Activated naive CD4-positive, alpha-beta T cell treated with anti-CD3 and anti-CD28 coated beads, Interleukin-2, amount 50 U/mL, for 24 hours (primary cell): ENCODE measurements around the gene ATP9A.

Experiments used
- H3K27ac Mint-ChIP-seq: one replicate; pipeline ENCODE4 v1.8.0; 2021; ENCODE audit warnings: mild to moderate bottlenecking, mixed read lengths
- H3K27me3 Mint-ChIP-seq: one replicate; pipeline ENCODE4 v1.8.0; 2021; ENCODE audit warnings: mixed read lengths
- H3K36me3 Mint-ChIP-seq: one replicate; pipeline ENCODE4 v1.8.0; 2021; ENCODE audit warnings: mixed read lengths
- H3K4me1 Mint-ChIP-seq: one replicate; pipeline ENCODE4 v1.8.0; 2021; ENCODE audit warnings: mixed read lengths
- H3K4me3 Mint-ChIP-seq: one replicate; pipeline ENCODE4 v1.8.0; 2021; ENCODE audit warnings: mild to moderate bottlenecking, mixed read lengths
- H3K9me3 Mint-ChIP-seq: one replicate; pipeline ENCODE4 v1.8.0; 2021; ENCODE audit warnings: mixed read lengths

The ATP9A gene

GRCh38 chr20:51631011-51631950 lies 136.9 kb downstream of the ATP9A start:
- H3K27ac Mint-ChIP-seq = no peak overlapping the region

DNA sequence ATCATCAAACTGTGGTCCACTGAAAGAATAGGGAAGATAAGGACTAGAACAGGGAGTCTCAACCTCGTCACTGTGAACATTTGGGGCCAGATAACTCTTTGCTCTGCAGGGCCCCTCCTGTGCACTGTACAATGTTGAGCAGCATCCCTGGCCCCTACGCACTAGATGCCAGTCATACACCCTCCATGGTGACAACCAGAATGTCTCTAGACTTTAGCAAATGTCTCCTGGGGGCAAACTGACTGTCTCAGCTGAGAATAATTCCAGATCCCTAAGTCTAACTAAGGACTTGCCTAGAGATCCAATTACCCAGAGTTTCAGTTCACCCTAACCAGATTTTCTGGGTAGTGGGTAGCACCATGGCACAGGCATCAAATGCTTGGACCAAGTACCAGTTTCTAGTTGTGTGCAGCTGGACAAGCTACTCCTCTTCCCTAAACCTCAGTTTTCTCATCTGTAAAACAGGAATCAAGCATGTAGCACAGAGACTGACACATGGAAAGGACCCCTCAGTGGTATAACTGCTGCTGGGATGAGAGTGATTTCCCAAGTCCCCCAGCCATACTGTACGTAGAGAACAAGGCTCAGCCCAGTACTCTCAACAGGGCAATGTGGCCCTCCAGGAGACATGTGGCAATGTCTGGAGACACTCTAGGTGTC lies 138.7 kb downstream of the ATP9A start:
- H3K4me3 Mint-ChIP-seq = no peak overlapping the region
- no peaks in the 10 kb centered on the region for H3K36me3 Mint-ChIP-seq
- H3K4me1 Mint-ChIP-seq = peaks cover 10% of the 10 kb centered on the region
- no peaks in the 10 kb centered on the region for H3K9me3 Mint-ChIP-seq
- no peak overlapping the region for H3K27ac Mint-ChIP-seq
- peaks cover 9% of the 10 kb centered on the region for H3K27me3 Mint-ChIP-seq

More at GRCh38 chr20:51631011-51631950, 136.9 kb downstream of the ATP9A start:
- peaks cover 10% of the 10 kb centered on the region for H3K4me1 Mint-ChIP-seq
- no peaks in the 10 kb centered on the region for H3K9me3 Mint-ChIP-seq
- peaks cover 9% of the 10 kb centered on the region for H3K27me3 Mint-ChIP-seq
- no peaks in the 10 kb centered on the region for H3K36me3 Mint-ChIP-seq
- H3K4me3 Mint-ChIP-seq = no peak overlapping the region

DNA sequence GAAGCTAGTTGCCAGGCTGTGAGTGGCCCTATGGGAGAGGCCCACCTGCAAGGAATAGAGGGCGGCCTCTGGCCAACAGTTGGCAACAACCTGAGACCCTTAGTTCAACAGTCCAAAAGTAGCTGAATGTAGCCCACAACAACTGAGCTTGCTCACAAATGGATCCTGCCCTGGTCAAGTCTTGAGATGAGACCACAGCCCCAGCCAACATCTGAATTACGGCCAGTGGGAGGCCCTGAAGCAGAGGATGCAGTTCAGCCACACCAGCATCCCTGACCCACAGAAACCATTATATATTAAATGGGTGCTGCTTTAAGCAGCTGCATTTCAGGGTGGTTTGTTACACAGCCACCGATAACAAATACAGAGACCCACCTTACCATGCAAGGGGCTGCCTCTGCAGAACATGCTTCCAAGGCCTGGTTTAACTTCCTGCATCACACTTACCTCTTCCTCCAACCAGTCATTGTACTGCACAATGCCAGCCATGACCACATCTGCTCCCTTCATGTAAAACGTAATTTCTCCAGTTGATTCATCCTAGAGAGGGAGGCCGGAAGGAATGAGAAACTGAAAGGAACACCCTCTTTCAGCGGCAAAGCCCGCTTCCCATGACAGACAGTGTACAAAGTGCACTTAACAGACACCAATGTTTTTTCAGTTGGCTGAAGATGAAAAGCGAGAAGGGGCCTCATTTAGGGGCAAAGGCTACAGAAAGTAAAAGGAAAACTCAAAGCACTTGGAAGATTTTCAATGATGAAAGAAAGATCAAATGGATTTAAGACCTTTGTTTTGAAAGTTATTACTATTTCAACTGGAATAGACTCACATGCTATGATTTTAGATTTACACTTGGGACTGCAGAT lies 139.4 kb downstream of the ATP9A start:
- no peaks in the 10 kb centered on the region for H3K36me3 Mint-ChIP-seq
- no peak overlapping the region for H3K4me3 Mint-ChIP-seq
- H3K27ac Mint-ChIP-seq = no peak overlapping the region
- peaks cover 9% of the 10 kb centered on the region for H3K27me3 Mint-ChIP-seq
- no peaks in the 10 kb centered on the region for H3K9me3 Mint-ChIP-seq
- H3K4me1 Mint-ChIP-seq = peaks cover 10% of the 10 kb centered on the region

GRCh38 chr20:51627586-51627985 lies 140.6 kb downstream of the ATP9A start:
- no peaks in the 10 kb centered on the region for H3K9me3 Mint-ChIP-seq
- H3K36me3 Mint-ChIP-seq = no peaks in the 10 kb centered on the region
- H3K27ac Mint-ChIP-seq = no peak overlapping the region
- peaks cover 10% of the 10 kb centered on the region for H3K4me1 Mint-ChIP-seq
- no peak overlapping the region for H3K4me3 Mint-ChIP-seq
- peaks cover 9% of the 10 kb centered on the region for H3K27me3 Mint-ChIP-seq

DNA sequence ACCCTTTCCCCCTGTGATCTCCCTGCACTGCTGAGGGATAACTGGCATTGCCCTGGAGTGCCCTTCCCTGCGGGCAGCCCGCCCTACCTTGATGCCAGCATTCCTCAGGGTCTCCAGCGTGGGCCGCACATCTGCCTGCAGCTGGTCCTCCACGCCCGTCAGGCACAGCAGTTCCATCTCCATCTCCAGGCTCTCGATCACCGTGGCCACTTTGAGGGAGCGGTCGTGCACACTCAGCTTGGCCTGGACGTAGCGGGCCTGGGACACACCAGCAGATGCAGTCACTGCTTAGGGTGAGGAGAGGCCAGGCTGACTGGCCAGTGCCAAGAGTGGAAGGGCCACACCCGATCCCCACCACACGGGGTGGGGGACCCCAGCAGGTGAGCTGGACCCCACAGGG lies 143.1 kb downstream of the ATP9A start:
- no peak overlapping the region for H3K4me3 Mint-ChIP-seq
- H3K9me3 Mint-ChIP-seq = no peaks in the 10 kb centered on the region

GRCh38 chr20:51624157-51624731 lies 143.9 kb downstream of the ATP9A start:
- Mint-ChIP-seq H3K27me3 (no peaks in the 10 kb centered on the region), H3K4me1 (no peaks in the 10 kb centered on the region), H3K36me3 (no peaks in the 10 kb centered on the region), H3K27ac (no peak overlapping the region), H3K4me3 (no peak overlapping the region), H3K9me3 (no peaks in the 10 kb centered on the region)

More for the DNA sequence above, 143.1 kb downstream of the ATP9A start:
- no peaks in the 10 kb centered on the region for H3K4me1 Mint-ChIP-seq
- H3K36me3 Mint-ChIP-seq = no peaks in the 10 kb centered on the region
- no peak overlapping the region for H3K27ac Mint-ChIP-seq
- peaks cover 2% of the 10 kb centered on the region for H3K27me3 Mint-ChIP-seq

DNA sequence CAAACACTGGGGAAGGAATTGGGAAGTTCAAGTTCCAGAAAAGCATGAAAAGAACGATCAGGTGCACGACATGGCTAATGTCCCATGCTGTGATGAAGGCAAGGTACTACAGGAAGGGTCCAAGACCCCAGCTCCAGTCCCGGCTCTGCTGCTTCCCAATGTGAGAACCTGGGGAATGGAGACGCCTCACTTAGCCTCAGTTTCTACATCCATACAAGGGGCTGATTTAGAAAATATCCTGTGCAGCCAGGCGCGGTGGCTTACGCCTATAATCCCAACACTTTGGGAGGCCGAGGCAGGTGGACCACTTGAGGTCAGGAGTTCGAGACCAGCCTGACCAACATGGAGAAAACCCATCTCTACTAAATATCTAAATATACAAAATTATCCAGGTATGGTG lies 144.9 kb downstream of the ATP9A start:
- Mint-ChIP-seq H3K36me3 (no peaks in the 10 kb centered on the region), H3K27ac (no peak overlapping the region), H3K4me1 (no peaks in the 10 kb centered on the region), H3K9me3 (no peaks in the 10 kb centered on the region), H3K4me3 (no peak overlapping the region), H3K27me3 (no peaks in the 10 kb centered on the region)

GRCh38 chr20:51622004-51622874 lies 146.0 kb downstream of the ATP9A start:
- Mint-ChIP-seq H3K9me3 (no peaks in the 10 kb centered on the region), H3K27ac (no peak overlapping the region), H3K36me3 (no peaks in the 10 kb centered on the region), H3K27me3 (no peaks in the 10 kb centered on the region), H3K4me1 (no peaks in the 10 kb centered on the region), H3K4me3 (no peak overlapping the region)

DNA sequence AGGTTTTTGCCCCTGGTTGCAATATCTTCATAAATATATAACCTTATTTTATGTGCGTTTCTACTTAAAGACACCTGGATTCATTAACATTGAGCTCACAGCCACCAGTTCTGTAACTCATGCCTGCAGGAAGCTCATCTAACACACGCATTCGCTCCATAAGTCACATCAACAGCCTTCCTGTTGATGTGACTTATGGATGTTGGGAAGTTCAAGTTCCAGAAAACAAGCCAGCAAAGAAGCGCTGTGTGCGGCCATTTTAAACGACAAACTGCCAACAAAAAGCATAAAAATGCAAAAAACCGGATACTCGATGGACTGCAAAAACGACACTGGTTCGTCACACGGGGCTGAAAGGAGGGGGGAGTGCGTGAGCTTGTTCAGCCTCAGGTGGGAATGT lies 147.8 kb downstream of the ATP9A start:
- Mint-ChIP-seq H3K27me3 (no peaks in the 10 kb centered on the region), H3K36me3 (no peaks in the 10 kb centered on the region), H3K27ac (no peak overlapping the region), H3K4me1 (no peaks in the 10 kb centered on the region), H3K4me3 (no peak overlapping the region), H3K9me3 (no peaks in the 10 kb centered on the region)

GRCh38 chr20:51616060-51616459 lies 152.1 kb downstream of the ATP9A start:
- no peaks in the 10 kb centered on the region for H3K9me3 Mint-ChIP-seq
- no peak overlapping the region for H3K4me3 Mint-ChIP-seq
- no peaks in the 10 kb centered on the region for H3K27me3 Mint-ChIP-seq
- H3K36me3 Mint-ChIP-seq = no peaks in the 10 kb centered on the region
- no peaks in the 10 kb centered on the region for H3K4me1 Mint-ChIP-seq
- H3K27ac Mint-ChIP-seq = no peak overlapping the region

- H3K27me3 Mint-ChIP-seq = no peaks in the 10 kb centered on the region
- H3K4me1 Mint-ChIP-seq = no peaks in the 10 kb centered on the region
- H3K27ac Mint-ChIP-seq = no peak overlapping the region
- H3K4me3 Mint-ChIP-seq = no peak overlapping the region
- H3K9me3 Mint-ChIP-seq = no peaks in the 10 kb centered on the region
- H3K36me3 Mint-ChIP-seq = no peaks in the 10 kb centered on the region
Measured at GRCh38 chr20:51614687-51615086, 153.5 kb downstream of the ATP9A start.

- no peak overlapping the region for H3K4me3 Mint-ChIP-seq
- H3K36me3 Mint-ChIP-seq = no peaks in the 10 kb centered on the region
- no peak overlapping the region for H3K27ac Mint-ChIP-seq
- no peaks in the 10 kb centered on the region for H3K4me1 Mint-ChIP-seq
- H3K9me3 Mint-ChIP-seq = no peaks in the 10 kb centered on the region
- H3K27me3 Mint-ChIP-seq = no peaks in the 10 kb centered on the region
Measured at GRCh38 chr20:51613580-51613979, 154.6 kb downstream of the ATP9A start.

DNA sequence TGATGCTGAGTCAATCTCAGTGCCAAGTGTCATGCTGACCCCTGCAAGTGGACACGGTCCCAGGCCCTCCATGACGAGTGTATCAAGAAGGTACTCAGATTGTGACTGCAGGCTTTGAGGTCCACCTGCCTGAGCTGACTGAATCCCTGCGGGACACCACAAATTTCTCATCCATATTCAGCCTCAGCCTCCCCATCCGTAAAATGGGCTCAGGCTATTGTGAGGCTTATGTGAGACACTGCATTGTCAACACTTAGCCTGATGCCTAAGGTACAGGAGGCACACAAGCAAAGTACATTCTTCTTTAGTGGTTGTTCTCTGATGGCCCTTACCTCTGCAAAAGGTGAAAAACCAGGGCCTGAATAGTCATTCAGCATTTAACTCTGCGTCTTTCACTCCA lies 155.3 kb downstream of the ATP9A start:
- H3K27ac Mint-ChIP-seq = no peak overlapping the region
- H3K4me1 Mint-ChIP-seq = no peaks in the 10 kb centered on the region
- no peaks in the 10 kb centered on the region for H3K27me3 Mint-ChIP-seq
- no peaks in the 10 kb centered on the region for H3K9me3 Mint-ChIP-seq
- H3K36me3 Mint-ChIP-seq = no peaks in the 10 kb centered on the region
- no peak overlapping the region for H3K4me3 Mint-ChIP-seq

DNA sequence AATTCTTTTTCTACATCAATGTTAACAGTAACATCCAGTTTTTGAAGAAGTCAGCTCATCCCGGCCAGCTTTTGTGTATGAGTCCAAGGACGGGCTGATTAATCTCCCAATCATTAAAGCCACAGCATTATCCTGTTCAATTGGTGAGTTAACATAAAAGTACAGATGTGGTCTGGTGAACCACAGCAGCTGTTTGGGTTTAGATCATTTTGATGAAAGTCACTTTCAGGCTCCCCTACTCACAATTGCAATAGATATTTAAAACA lies 156.6 kb downstream of the ATP9A start:
- H3K9me3 Mint-ChIP-seq = no peaks in the 10 kb centered on the region
- H3K4me1 Mint-ChIP-seq = no peaks in the 10 kb centered on the region
- H3K36me3 Mint-ChIP-seq = no peaks in the 10 kb centered on the region
- H3K4me3 Mint-ChIP-seq = no peak overlapping the region
- H3K27me3 Mint-ChIP-seq = no peaks in the 10 kb centered on the region
- H3K27ac Mint-ChIP-seq = no peak overlapping the region
